Glomerular endothelial cell (primary cell): ENCODE data around the gene POU2F1. TPM values are rescaled to one million over a fixed set of nuclear protein-coding genes. Genes with fewer than 3 reads are reported as not detected.

ENCODE experiments used
- DNase-seq: peaks from one replicate; pipeline ENCODE4 v3.0.0-alpha.2; 2011; ENCODE audit warnings: low read depth, low spot score; ENCODE audit errors: extremely low read depth
- total RNA-seq: library from RNA; depleted of rRNA; stranded (reverse); fragments of >200 nt; gene quantifications from 2 replicates; pipeline ENCODE4 v1.2.3, GENCODE V29; 2015

Gene POU2F1
- total RNA-seq, 1 donor from 2014 or later: 9.7 TPM

DNA sequence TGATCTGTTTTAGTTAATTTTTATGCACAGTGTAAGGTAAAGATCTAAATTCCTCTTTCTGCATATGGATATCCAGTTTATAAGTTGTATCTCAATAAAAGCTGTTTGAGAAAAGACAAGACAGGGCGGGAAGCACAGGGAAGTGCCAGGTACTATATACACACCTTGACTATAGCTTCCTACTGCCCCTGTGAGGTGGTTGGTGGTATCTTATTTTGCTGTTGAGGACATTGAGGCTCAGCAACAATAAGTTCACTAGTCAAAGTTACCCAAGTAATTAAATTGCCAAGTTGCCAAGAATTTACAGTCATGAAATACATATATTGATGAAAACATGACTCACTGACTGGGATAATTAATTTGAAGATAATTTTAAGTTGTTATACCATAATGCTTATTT lies 188.5 kb downstream of the POU2F1 start:
- no peak for DNase-seq

GRCh38 chr1:167412072-167412471 lies 191.4 kb downstream of the POU2F1 start:
- DNase-seq: no peak

GRCh38 chr1:167412920-167413319 lies 192.2 kb downstream of the POU2F1 start:
- no peak for DNase-seq

GRCh38 chr1:167413328-167413727 lies 192.6 kb downstream of the POU2F1 start:
- no peak for DNase-seq

- DNase-seq: no peak
Observed at GRCh38 chr1:167416506-167416905, 195.8 kb downstream of the POU2F1 start.

GRCh38 chr1:167418391-167418790 lies 197.7 kb downstream of the POU2F1 start:
- DNase-seq: no peak

GRCh38 chr1:167419245-167419644 lies 198.6 kb downstream of the POU2F1 start:
- no peak for DNase-seq

- DNase-seq: no peak
Observed at GRCh38 chr1:167420510-167420909, 199.8 kb downstream of the POU2F1 start.

DNA sequence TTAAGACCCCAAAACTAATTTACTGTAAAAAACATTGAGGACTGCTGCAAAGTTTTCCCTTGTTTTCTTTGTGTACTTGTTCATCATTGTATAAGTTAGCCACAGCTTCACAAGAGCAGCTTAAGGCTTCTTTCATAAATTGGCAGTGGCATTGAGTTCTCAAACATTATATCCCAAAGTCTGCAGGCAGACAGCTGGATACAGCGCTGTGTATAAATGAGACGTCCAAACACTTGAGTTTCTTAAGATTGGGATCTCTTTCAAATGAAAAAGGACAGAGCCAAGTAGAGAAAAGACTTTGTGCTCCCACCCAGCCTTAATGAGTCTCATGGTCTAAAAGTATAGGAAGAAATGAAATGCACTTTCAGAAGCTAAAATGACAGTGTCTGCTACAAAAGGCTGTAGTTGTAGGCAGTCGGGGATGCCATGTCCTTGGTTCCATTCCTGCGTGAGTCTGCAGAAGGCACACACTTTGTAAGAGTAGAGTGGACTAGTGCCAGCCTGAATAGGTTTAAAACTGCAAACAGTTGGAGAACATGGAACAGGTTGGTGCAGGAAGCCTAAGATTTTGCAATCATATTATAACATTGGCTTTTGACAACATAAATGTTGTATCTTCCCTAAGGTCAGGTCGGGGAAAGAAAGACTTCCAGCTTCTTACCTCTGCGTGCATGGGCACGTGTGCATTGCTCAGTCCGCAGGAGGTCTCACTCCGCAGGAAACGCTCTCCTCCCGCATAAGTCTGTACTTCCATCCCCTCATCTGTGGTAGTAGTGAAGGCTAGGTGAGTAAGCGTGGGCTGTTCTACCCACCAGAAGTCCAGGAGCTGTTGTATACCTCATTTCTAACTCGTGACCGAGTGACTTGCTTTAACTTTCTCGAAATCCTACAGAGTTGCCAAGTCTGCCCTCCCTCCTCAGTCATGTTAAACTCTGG lies 203.3 kb downstream of the POU2F1 start:
- DNase-seq: no peak

DNA sequence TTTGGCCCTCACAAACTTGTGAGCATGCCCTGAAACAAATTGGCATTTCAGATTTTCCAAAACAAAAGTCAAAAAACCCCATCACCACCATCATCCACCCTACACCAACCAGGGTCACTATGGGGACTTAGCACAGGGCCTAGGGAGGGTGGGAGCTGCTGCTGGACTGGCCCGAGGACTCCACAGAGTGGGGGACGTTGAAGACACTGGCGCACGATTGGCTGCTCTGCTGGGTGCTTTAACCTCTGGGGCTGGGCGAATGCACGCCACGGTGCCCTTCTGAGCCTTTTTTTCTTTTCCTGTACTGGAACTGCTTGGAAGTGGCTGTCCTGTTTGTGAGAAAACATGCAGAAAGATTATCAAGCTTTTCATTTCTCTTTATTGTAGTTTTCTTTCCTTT lies 204.8 kb downstream of the POU2F1 start:
- DNase-seq: no peak

DNA sequence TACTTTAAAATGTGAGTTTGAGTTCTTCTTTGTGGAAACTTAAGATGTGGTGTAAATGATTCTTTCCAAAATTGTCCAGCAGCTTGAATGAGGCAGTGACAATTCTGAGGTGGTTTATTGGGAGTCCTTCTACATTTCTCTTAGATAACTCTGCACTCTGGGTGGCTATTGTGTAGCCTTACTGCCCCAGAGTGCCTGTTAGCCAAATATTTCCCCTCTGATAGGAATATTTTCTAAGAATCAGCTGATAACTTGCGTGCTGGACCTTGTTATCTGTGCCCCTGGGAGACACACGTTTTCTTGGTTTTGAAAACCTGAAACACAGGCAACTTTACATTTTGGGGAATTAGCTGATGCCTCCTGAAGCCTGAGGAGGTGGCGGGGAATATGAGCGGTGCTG lies 206.0 kb downstream of the POU2F1 start:
- no peak for DNase-seq

DNA sequence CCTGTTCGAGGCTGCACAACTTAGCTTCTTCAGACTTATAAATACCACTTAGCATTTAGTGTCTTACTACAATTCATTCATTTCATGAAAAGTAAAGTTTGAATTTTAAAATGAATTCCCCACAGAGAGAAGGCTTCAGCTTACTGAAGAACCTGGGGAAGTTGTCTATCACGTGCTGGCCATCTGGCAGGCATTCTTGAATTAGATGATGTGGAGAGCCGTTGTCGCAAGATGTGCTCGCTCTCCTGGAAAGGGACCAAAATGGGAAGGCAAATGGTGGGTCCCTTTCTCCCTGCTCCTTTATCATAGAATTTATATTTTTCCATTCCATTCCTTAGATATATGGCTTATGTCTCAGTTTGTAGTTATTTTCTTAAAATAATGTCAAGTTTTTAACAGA lies 207.2 kb downstream of the POU2F1 start:
- DNase-seq: no peak

DNA sequence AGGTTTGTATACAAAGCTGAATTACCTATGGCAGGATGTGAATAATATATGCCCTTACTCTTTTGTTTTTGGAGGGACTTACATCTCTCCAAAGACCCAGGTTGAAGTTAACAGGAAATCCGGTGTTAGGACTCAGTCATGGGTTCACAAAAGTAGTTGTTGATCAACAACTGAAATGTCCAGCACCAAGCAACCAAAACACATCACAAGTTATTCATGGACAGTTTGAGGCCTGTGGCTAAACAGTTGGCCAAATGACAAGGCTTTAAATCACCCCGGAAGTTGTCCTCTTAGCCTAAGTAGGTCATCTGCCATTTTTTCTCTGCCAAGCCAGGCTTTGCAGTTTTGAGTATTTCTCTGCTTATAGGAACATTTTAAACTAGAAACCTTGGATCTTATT lies 207.7 kb downstream of the POU2F1 start:
- DNase-seq: no peak

DNA sequence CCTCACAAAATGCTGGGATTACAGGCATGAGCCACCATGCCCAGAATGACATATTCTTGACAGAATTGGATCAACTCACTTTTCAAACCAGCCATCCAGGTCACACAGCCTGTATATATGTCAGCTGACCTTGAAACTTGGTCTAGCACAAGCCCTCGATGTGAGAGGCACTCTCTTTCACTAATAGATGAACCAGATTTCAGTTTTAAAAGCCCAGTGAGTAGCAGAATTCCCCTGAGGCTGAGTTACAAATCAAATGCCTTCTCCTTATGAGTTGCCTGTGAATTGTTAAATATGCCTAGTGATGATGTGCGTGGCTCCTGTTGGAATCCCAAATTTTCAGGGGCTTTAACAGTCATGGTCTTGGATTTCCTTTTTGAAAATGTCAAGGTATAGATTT lies 208.9 kb downstream of the POU2F1 start:
- no peak for DNase-seq

DNA sequence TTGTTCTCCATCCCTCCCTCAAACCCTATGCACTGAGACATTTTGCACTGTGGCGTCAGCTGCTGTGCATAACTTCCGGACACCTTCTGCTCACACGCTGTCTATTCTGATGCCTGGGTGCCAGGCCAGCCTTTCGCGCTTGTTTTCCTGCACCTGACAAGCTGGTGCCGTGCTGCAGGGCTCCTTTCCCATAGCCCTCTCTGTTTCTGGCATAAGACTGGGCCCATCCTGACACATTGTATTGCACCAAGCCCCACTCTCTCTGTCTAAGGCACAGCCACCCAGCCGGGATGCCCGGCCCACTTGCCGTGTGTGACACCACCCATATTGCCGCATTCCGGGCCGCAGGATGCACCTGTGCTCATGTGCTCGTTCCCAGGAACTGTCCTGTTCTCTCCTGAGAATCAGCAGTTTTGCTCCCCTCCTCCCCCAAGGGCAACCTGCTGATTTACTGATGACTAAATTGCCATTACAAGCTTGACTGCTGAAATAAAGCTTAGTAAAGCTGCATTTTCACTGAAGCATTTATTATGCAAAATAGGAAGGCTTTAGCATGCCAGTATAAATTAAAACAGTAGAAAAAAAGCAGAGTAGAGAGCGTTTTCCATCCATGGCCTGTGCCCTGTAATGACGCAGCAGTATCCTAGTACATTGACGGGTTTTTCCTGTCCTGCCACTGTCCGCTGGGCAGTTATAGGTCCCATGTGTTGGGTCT lies 209.6 kb downstream of the POU2F1 start:
- no peak for DNase-seq

DNA sequence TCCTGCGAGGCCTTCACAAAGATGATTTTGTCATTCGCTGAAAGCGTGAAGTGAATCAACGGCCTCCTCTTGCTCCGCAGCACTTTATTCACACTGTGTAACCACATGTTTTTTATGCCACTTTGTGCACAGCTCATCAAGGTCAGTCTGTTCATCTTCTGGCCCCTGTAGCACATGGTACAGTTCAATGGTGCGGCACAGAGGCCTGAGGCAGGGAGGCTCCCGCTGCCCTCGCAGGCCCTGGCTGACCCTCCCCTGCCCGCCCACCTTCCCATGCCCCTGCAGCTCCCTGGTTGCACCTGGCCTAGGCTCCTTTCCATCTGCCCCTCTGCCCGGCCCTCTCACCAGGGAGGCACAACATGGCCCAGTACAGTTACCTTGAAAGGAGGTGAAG lies 210.2 kb downstream of the POU2F1 start:
- no peak for DNase-seq

DNA sequence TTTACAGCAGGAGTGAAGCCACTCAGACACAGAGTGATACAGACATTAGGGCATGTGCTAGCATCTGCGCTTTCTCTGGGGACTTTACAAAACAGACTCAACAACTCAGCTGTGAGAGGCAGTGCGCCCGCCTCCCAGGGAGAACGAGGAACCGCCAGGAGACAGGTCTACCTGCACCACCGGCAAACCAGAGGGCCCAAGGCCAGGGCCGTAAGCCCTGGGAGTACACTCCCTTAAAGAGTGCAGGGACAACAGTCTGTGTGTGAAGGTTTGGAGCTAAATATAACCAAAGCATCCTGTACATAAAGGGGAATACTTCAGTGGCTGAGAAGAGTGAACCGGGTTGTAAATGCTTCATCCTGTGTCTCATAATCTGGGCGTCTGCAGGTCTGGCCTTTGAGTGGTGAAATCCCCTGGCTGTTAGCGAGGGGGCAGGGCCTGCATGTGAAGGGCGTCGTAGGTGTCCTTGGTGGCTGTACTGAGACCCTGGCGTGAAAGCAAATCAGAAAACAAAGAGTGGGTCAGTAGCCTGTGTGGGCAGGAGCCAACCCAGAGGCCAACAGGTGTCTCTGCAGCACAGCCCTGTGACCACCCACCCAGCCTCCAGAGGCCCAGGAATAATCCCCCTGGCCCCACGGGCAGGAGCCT lies 210.7 kb downstream of the POU2F1 start:
- no peak for DNase-seq

DNA sequence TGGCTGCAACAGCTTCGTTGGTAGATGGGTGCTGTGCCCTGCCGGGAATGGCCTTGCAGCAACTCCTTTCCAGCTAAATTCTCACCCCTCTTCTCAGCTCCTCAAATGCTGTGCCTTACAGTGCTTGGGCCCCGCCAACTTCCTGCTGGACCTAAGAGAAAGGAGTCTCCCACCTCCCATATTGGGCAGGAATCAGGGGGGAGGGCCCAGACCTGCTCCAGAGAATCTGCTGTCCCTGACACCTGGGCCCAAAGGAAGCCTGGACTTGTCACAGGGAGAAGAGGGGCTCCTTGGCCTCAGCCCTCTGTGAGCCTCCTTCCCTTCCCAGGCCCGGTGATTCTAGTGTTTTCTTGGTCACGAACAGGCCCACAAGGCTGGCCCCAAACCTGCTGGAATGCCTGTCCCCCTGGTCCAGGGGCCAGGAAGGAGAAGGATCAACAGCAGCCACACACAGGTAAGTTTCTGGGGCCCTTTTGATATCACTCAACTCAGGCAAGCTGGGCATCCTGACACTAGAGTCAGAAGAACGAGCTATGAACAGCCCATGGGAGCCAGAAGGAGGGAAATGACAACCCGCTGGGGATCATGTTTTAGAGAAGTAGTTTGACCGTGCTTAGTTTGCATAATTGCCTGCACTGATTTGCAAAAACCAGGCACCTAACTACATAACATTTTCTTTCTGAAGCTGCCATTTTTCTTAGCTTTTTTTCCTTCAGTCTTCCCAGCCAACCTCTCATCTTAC lies 211.4 kb downstream of the POU2F1 start:
- no peak for DNase-seq

GRCh38 chr1:167432780-167433179 lies 212.1 kb downstream of the POU2F1 start:
- no peak for DNase-seq

GRCh38 chr1:167433884-167434283 lies 213.2 kb downstream of the POU2F1 start:
- DNase-seq: no peak

DNA sequence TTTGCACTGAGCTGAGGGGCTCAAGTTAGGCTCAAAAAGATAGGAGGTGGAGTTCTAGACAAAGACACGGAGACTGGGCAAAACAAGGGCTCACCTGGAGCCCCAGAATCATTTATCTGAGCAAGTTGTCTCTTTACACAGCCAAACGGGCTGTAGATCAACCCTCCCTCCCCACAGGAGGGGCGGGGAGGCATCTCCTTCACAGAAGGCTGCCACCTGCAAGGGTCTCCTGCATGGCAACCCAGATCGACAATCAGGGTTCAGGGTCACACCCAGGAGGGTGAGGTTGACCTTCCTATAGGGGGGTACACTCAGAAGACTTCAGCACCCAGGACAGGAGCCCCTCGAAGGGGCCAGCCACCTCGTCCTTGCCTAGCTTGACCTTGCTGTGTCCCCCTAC lies 213.6 kb downstream of the POU2F1 start:
- no peak for DNase-seq
